Hematopoietic multipotent progenitor cell treated with erythropoietin and hydrocortisone succinate and interleukin-3 and kit ligand, for 6 days (in vitro differentiated cells): ENCODE measurements around the gene MAP2K3.

ENCODE experiments used
- DNase-seq: peaks from one replicate; pipeline ENCODE4 v3.0.0-alpha.2; 2015

Gene MAP2K3

GRCh38 chr17:21354796-21355385 is 70.4 kb downstream of the MAP2K3 start:
- no peak for DNase-seq

- DNase-seq, result no peak
These were observed 71.1 kb downstream of the MAP2K3 start for GRCh38 chr17:21355586-21355985.

DNA sequence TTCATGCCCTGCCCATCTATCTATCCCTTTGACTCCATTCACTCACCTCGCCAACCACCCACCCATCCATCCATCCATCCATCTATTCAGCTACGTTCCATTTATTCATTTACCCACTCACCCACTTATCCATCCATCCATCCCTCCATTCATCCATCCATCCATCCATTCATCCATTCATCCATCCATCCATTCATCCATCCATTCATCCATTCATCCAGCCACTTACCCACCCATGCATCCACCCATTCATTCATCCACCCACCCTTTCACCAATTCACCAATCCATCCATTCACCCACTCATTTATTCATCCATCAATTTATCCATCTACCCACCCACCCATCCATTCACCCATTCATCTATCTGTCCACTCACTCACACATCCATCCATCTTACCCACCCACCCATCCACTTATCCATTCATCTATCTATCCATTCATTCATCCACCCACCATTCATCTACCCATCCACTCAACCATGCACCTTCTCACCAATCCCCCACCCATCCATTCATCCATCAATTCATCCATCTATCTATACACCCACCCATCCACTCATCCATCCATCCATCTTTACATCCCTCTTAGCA is 72.1 kb downstream of the MAP2K3 start:
- no peak for DNase-seq

DNA sequence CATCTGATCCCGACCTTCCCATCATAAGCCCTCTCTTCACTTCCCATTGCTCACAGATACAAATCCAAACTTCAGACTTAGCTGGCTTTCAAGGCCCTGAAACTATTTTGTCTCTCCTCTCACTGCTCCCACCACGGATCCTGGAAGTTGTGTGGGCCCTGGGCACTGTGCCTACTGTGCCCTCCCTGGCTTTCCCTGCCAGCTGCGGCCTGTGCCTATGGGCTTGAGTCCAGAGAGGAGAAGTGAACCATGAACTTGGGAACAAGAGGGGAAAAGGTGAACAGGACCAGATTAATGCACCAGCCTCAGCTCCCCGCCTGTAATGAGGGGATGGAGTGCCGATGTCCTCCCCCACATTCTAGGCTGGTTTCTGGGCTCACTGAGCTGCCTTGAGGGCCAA is 72.8 kb downstream of the MAP2K3 start:
- DNase-seq, result no peak

DNA sequence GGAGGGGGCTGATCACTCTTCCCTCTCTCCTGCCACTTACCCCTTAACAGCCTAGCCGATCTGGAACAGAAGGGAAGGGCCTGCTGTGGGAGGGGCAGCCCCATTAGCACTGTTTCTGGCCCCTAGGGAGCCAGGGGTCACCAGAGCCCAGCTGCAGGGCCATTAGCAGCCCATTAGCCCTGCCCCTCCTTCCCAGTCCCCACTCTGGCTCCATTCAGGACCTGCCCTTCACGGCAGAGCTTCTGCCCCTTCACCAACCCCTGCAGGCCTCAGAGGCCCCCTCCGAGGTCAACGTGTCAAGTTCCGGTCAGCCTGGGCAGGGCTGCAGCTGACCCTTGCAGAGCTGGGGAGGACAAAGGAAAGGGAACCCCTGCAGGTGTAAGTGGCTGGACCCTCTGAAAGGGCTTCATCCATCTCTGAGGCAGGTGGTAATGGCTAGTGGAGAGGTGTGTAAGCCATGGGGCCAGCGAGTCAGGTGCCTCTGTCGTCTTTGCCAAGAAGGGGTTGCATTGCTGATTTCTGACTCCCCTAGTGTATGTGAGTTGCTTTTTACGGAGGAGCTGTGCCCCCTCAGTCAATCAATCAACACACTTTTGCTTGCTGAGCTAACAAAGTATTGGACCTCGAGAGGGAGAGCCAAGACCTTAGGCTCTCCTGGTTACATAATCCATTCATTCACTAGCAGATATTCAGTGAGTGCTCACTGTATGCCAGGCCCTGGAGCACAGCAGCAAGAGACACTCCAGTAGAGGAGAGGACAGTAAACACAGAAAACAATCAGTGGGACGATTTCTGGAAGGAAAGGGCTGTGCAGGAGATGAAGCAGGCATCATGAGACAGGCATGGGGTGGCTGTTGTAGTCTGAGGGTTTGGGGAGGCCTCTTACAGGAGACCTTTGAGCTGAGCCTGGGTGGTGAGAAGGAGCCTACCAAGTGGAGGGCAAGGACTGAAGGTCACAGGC is 73.5 kb downstream of the MAP2K3 start:
- no peak for DNase-seq

- no peak for DNase-seq
These were observed 74.4 kb downstream of the MAP2K3 start for GRCh38 chr17:21358682-21359482.

- DNase-seq, result no peak
These were observed 75.0 kb downstream of the MAP2K3 start for GRCh38 chr17:21359483-21359840.

DNA sequence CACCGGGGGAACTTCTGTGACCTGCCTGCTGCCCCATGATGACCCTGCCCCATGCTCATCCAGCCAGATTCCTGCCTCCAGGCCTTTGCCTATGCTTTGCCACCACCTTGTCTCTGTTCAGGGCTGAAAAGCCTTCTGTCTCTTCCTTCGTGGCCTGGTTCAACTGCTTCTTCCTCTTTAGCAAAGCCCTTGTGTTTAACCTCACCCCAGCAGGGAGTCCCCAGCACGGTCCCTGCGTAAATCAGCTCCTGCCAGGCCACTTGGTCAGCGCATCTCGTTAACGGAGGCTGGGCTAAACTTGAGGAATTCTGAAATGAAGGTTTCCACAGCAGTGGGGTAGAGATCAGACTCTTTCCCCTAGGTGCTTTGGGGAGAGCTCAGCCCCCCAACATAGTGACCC is 75.5 kb downstream of the MAP2K3 start:
- DNase-seq, result no peak

- DNase-seq, result no peak
These were observed 76.7 kb downstream of the MAP2K3 start for GRCh38 chr17:21361020-21361809.

DNA sequence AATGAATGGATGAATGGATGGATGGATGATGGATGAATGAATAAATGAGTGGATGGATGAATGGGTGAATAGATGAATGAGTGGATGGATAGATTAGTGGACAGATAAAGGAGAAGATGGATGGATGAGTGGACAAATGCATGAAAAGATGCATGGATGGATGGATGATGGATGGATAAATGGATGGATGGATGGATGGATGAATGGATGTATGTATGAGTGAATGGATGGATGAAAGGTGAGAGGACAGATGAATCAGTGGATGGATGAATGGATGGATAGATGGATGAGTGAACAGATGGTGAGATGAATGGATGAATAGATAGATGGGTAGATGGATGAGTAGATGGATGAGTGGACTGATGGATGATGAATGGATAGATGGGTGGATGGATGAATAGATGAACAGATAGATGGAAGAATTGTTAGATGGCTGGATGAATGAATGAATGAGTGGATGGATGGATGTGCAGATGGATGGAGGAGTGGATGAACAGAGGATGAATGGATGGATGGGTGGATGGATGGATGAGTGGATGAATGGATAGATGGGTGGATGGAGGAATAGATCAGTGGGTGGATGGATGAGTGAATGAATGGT is 77.9 kb downstream of the MAP2K3 start:
- no peak for DNase-seq

GRCh38 chr17:21363776-21364642 is 79.5 kb downstream of the MAP2K3 start:
- no peak for DNase-seq
